Activated T-helper 17 cell treated with anti-CD3 and anti-CD28 coated beads, Interleukin-2, amount 50 U/mL, for 72 hours (primary cell): ENCODE measurements around the gene FAM163A. TPM values are rescaled to one million over a fixed set of nuclear protein-coding genes. Genes with fewer than 3 reads are reported as not detected.

Experiments
- ATAC-seq: fragments of 150-1000 bp; cut with Tn5 transposase; replicated peaks from 2 replicates; pipeline ENCODE4 v1.10.0; 2021; ENCODE audit warnings: mild to moderate bottlenecking, moderate library complexity
- H3K27ac Mint-ChIP-seq: one replicate; pipeline ENCODE4 v1.8.0; 2022; ENCODE audit warnings: mixed read lengths
- H3K27me3 Mint-ChIP-seq: one replicate; pipeline ENCODE4 v1.8.0; 2022; ENCODE audit warnings: mixed read lengths
- H3K36me3 Mint-ChIP-seq: one replicate; pipeline ENCODE4 v1.8.0; 2022; ENCODE audit warnings: low read depth, mild to moderate bottlenecking, mixed read lengths
- H3K4me1 Mint-ChIP-seq: one replicate; pipeline ENCODE4 v1.8.0; 2022; ENCODE audit warnings: mixed read lengths
- H3K4me3 Mint-ChIP-seq: one replicate; pipeline ENCODE4 v1.8.0; 2022; ENCODE audit warnings: mild to moderate bottlenecking, mixed read lengths
- H3K9me3 Mint-ChIP-seq: one replicate; pipeline ENCODE4 v1.8.0; 2022; ENCODE audit warnings: mixed read lengths
- total RNA-seq, 2 donors: library from RNA; stranded (reverse); gene quantifications; one replicate each; pipeline ENCODE4 v1.2.3, GENCODE V29; 2022

Gene FAM163A
- total RNA-seq, 2 donors from 2014 or later = not detected

DNA sequence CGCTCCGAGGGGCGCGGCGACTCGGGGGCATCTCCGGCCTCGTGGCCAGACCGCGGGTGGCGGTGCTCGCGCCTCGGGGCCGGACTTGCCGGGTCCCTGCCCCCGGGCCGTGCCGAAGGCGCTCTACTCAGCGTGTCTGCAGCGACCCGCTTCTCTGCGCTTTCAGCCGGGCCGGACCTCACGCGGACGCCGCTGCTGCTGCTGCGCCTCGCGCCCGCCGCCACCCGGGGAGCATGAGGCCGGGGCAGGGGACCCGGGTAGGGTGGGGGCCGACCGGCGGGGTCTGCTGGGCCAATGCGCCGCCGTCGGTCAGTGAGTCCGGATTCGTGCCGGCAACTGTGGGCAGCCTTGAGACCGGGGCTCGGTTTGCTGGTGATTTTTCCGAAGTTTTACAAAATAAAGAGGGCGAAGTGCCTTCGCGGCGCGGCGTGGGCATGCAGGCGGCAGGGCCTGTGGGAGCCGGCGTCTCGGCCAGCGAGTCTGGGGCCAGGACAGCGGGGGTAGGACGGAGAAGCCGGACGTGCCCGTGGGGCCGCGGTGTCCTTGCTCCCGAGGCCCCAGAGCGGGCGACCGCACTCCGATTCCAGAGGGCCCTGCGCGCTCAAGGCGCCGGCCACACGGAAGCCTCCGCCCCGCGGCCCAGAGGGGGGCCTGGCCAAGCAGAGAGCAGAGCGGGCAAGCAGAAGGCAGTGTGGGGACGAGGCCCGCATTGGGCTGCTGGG lies 749 bp downstream of the FAM163A start:
- ATAC-seq = no peak
- Mint-ChIP-seq H3K4me1 (no peaks in the 10 kb centered on the region), H3K27me3 (peaks cover 67% of the 10 kb centered on the region), H3K9me3 (no peaks in the 10 kb centered on the region), H3K4me3 (no peak overlapping the region), H3K36me3 (no peaks in the 10 kb centered on the region), H3K27ac (no peak overlapping the region)

DNA sequence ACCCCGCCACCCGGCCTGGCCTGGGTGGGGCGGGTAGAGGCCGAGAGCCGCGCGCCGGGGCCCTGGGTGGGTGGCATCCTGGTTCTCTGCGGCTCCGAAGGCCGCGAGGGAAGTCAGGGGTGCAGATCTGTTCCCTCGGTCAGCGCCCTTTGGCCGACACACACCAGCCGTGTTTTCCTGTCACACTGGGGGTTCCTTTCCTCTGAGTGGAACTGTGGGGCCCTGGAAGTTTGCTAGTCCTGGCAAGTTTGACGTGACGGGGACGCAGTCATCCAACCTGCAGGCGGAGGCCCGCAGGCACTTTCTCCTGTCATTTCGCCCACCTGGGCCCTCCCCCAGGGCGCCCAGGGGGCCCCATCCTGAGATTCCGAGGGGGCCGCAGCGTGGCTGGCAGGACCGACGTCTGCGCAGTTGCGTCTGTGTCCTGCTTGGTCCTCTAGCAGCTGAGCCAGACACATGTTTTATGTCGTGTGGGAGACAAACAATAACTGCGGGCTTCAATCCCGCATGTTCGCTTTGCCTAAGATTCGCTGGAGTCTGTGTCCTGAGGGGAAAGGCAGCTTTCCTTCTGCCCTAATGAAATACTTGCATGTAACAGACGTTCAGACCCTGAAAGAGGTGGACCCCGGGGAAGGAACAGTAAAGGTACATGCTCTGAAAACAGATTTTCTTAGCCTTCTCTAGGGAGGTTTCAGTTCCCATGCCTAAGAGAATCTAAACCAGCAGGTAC lies 1.5 kb downstream of the FAM163A start:
- Mint-ChIP-seq H3K27ac (no peak overlapping the region), H3K9me3 (no peaks in the 10 kb centered on the region), H3K36me3 (no peaks in the 10 kb centered on the region), H3K4me1 (no peaks in the 10 kb centered on the region), H3K27me3 (peaks cover 63% of the 10 kb centered on the region), H3K4me3 (no peak overlapping the region)
- no peak for ATAC-seq

DNA sequence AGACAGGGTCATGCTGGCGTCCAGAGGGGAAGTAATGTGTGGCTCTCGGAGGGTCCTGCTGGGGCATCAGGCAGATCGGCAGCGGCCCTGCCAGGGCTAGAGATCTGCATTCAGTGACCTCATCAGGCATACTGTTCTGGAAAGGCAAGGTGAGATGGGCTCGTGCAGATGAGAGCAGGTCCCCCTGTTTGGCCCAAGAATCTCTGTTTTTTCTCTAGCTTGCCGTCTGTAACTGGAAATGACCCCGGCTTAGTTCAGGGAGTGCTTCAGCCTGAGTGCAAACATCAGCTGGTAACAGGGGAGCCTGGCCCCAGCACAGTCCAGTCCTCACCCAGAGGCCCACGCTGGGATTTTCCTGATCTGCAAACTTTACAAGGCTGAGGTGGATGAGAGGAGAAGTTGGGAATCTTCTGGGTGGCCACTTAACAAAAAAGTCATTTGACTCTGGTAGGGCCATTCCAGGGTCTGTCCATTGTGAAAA lies 2.1 kb downstream of the FAM163A start:
- Mint-ChIP-seq H3K27ac (no peak overlapping the region), H3K4me3 (no peak overlapping the region), H3K4me1 (no peaks in the 10 kb centered on the region), H3K36me3 (no peaks in the 10 kb centered on the region), H3K27me3 (peaks cover 59% of the 10 kb centered on the region), H3K9me3 (no peaks in the 10 kb centered on the region)
- no peak for ATAC-seq

- Mint-ChIP-seq H3K9me3 (no peaks in the 10 kb centered on the region), H3K27me3 (peaks cover 54% of the 10 kb centered on the region)
- no peak for ATAC-seq
These were observed 2.7 kb downstream of the FAM163A start for GRCh38 chr1:179745743-179746142.

GRCh38 chr1:179747611-179748010 lies 4.5 kb downstream of the FAM163A start:
- peaks cover 6% of the 10 kb centered on the region for H3K9me3 Mint-ChIP-seq
- no peak overlapping the region for H3K4me3 Mint-ChIP-seq
- H3K4me1 Mint-ChIP-seq = no peaks in the 10 kb centered on the region
- ATAC-seq = no peak
- H3K27me3 Mint-ChIP-seq = peaks cover 44% of the 10 kb centered on the region
- no peaks in the 10 kb centered on the region for H3K36me3 Mint-ChIP-seq
- H3K27ac Mint-ChIP-seq = no peak overlapping the region

More at GRCh38 chr1:179745743-179746142, 2.7 kb downstream of the FAM163A start:
- Mint-ChIP-seq H3K36me3 (no peaks in the 10 kb centered on the region), H3K4me1 (no peaks in the 10 kb centered on the region), H3K4me3 (no peak overlapping the region), H3K27ac (no peak overlapping the region)

DNA sequence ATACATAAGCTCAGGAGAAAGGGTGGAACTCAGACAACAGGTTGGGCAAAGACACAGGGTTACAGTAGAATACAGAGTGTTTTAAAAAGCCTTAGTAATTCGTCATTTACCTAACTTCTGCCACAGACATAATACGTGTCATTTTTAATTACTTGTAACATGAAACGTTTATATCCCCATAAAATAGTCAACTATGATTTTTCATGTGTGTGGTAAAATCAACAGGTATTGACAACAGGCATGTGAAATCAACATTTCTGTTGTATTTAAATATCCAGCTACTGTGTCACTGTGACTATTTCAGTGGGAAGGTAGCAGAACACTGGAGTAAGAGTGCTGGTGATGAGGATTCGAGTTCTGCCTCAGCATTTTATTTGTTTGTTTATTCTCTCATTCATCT lies 5.7 kb downstream of the FAM163A start:
- H3K27ac Mint-ChIP-seq = no peak overlapping the region
- H3K27me3 Mint-ChIP-seq = peaks cover 40% of the 10 kb centered on the region
- no peaks in the 10 kb centered on the region for H3K36me3 Mint-ChIP-seq
- H3K4me1 Mint-ChIP-seq = no peaks in the 10 kb centered on the region
- no peak overlapping the region for H3K4me3 Mint-ChIP-seq
- H3K9me3 Mint-ChIP-seq = peaks cover 6% of the 10 kb centered on the region
- no peak for ATAC-seq

GRCh38 chr1:179750630-179751029 lies 7.5 kb downstream of the FAM163A start:
- H3K4me3 Mint-ChIP-seq = no peak overlapping the region
- no peaks in the 10 kb centered on the region for H3K4me1 Mint-ChIP-seq
- no peak for ATAC-seq
- H3K27me3 Mint-ChIP-seq = peaks cover 30% of the 10 kb centered on the region
- no peak overlapping the region for H3K27ac Mint-ChIP-seq
- no peaks in the 10 kb centered on the region for H3K36me3 Mint-ChIP-seq
- H3K9me3 Mint-ChIP-seq = peaks cover 6% of the 10 kb centered on the region

DNA sequence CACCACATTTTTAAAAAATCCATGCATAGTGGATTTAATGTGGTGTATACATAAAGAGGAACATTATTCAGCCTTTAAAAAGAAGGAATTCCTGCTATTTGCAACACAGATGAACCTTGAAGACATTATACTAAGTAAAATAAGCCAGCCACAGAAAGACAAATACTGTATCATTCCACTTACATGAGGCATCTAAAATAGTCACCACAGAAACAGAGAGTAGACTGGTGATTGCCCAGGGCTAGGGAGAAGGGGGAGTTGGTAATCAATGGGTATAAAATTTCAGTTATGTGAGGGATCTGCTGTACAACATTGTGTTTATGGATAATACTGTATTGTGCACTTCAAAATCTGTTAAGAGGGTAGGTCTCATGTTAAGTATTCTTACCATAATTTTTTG lies 10.0 kb downstream of the FAM163A start:
- no peak for ATAC-seq

DNA sequence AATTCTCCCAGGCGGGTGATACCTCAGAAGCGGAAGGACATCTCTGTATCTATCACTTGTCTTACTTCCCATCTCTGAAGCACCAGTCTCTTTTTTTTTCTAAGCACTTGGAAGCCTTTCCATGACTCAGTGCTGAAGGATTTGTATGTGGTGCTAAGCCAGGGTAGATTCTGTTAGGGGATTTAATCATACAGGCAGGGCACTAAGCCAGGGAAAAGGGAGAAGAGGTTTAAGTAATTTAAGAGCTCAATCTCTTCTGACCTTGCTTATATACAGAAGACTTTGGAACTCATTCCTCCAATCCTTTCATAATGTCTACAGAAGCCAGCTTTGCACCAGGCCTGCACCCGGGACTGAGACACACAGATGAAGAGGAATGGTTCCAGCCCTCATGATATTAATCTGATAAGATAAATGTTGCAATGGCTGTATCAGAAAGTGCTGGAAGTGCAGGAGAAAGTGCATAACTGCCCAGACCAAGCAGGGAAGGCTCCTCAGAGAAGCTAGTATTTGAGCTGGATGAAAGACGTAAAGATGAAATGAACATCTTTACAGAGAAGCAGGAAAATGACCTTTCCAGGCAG lies 11.0 kb downstream of the FAM163A start:
- ATAC-seq = no peak
- H3K27ac Mint-ChIP-seq = no peak overlapping the region
- no peaks in the 10 kb centered on the region for H3K4me1 Mint-ChIP-seq

More for the DNA sequence above, 10.0 kb downstream of the FAM163A start:
- Mint-ChIP-seq H3K4me1 (no peaks in the 10 kb centered on the region), H3K9me3 (peaks cover 6% of the 10 kb centered on the region), H3K27me3 (peaks cover 11% of the 10 kb centered on the region), H3K36me3 (no peaks in the 10 kb centered on the region), H3K4me3 (no peak overlapping the region), H3K27ac (no peak overlapping the region)

GRCh38 chr1:179757933-179758332 lies 14.8 kb downstream of the FAM163A start:
- H3K27ac Mint-ChIP-seq = no peak overlapping the region
- H3K4me3 Mint-ChIP-seq = no peak overlapping the region
- no peaks in the 10 kb centered on the region for H3K36me3 Mint-ChIP-seq
- no peak for ATAC-seq
- no peaks in the 10 kb centered on the region for H3K4me1 Mint-ChIP-seq
- H3K9me3 Mint-ChIP-seq = no peaks in the 10 kb centered on the region
- peaks cover 4% of the 10 kb centered on the region for H3K27me3 Mint-ChIP-seq

More for the DNA sequence above, 11.0 kb downstream of the FAM163A start:
- Mint-ChIP-seq H3K36me3 (no peaks in the 10 kb centered on the region), H3K27me3 (peaks cover 6% of the 10 kb centered on the region), H3K9me3 (peaks cover 6% of the 10 kb centered on the region), H3K4me3 (no peak overlapping the region)

DNA sequence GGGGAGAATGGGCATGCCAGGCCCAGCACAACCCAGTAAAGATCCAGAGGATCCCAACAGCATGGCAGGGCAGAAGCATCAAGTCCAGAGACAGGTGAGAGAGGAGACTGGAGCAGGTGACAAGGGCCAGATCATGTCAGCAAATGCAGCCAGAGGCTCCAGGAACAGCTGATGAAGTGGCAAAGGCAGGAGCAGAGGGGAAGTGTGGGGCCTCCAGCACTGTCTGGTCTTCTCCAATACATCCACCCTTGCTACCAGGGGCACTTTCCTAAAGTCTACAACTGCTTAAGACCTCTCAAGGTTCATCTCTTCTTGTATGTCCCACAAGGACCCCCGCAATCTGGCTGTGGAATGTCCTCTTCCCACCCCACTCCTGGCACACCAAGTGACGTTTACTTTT lies 17.4 kb downstream of the FAM163A start:
- Mint-ChIP-seq H3K36me3 (no peaks in the 10 kb centered on the region), H3K9me3 (no peaks in the 10 kb centered on the region), H3K27me3 (peaks cover 4% of the 10 kb centered on the region), H3K4me3 (no peak overlapping the region), H3K4me1 (no peaks in the 10 kb centered on the region), H3K27ac (no peak overlapping the region)
- no peak for ATAC-seq

DNA sequence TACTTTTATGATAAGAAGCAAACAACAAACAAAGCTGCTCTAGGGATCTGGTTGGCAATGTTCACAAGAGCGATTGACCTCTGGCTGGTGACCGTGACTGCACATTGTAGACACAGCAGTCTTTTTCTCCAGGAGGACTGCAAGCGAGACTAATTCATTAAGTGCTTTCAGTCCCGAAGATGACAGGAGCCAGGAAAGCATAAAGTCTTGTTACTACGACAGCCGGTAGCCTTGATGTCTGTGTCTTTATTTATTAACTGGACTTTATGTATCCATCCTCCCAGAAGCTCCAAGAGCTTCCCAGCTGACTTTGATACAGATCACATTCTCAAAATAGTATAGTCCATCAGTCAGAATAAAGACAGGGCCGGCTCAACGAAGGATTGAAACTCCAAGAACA lies 18.2 kb downstream of the FAM163A start:
- H3K4me3 Mint-ChIP-seq = no peak overlapping the region
- H3K9me3 Mint-ChIP-seq = no peaks in the 10 kb centered on the region
- no peak overlapping the region for H3K27ac Mint-ChIP-seq
- H3K36me3 Mint-ChIP-seq = no peaks in the 10 kb centered on the region
- ATAC-seq = no peak
- H3K4me1 Mint-ChIP-seq = no peaks in the 10 kb centered on the region
- peaks cover 9% of the 10 kb centered on the region for H3K27me3 Mint-ChIP-seq

DNA sequence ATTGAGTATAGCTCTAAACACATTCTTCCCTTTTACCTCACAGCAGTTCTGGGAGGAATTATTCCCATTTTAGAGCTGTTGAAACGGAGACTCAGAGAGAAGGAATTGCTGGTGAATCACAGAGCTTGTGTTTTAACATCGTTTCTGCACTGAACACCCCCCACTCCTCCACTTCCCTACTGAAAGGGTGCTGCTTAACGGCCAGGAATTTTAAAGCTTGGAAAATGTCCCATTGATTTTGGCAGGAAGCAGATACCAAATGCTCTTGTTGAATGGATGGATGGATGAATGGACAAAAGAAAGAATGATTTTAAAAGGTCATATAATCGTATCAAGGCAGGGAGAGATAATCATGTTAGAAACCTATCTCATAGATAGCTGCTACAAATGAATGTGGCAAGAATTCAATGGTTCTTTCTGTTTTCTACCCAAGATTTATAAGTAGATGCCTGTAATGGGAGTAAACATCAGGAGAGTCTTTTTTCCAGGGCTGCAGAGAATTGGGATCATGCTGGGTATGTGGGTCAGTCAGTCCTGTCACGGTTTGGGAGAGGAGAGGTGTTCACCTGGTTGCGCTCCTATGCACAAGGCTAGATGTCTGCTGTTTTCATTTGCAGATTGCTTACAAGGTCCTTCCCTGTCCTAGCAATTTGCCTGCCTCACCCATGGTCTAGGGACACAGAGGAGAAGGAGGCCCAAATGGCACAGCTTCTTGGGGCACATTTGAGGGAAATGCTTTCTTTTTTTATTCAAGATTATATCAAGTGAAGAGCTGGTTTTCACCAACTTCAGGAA lies 19.0 kb downstream of the FAM163A start:
- no peak for ATAC-seq
- H3K36me3 Mint-ChIP-seq = no peaks in the 10 kb centered on the region
- H3K27me3 Mint-ChIP-seq = peaks cover 9% of the 10 kb centered on the region
- no peaks in the 10 kb centered on the region for H3K4me1 Mint-ChIP-seq
- H3K9me3 Mint-ChIP-seq = no peaks in the 10 kb centered on the region
- no peak overlapping the region for H3K4me3 Mint-ChIP-seq
- no peak overlapping the region for H3K27ac Mint-ChIP-seq

GRCh38 chr1:179767177-179767581 lies 24.1 kb downstream of the FAM163A start:
- peaks cover 1% of the 10 kb centered on the region for H3K9me3 Mint-ChIP-seq
- no peak overlapping the region for H3K27ac Mint-ChIP-seq
- no peak for ATAC-seq
- no peak overlapping the region for H3K4me3 Mint-ChIP-seq
- H3K27me3 Mint-ChIP-seq = peaks cover 15% of the 10 kb centered on the region
- no peaks in the 10 kb centered on the region for H3K36me3 Mint-ChIP-seq
- H3K4me1 Mint-ChIP-seq = no peaks in the 10 kb centered on the region
